Hindlimb muscle (tissue), 1 donor: ENCODE data around the gene AEBP2. TPM values are rescaled to one million over a fixed set of nuclear protein-coding genes. Genes with fewer than 3 reads are reported as not detected.
"Not testable (repeated sequence)": the region's sequence is repeated elsewhere in the genome, so short reads cannot be mapped to it uniquely, and the experiment has no call there.

ENCODE experiments used
- DNase-seq: peaks from one replicate; pipeline ENCODE4 v3.0.0-alpha.2; 2013
- polyA plus RNA-seq: library from polyadenylated mRNA; unstranded; fragments of 120-200 nt; gene quantifications from one replicate; pipeline ENCODE4 v1.2.1, GENCODE V29; 2013; ENCODE audit not compliant: insufficient read length

AEBP2 gene
- polyA plus RNA-seq, 1 donor, result 30.3 TPM

- no peak for DNase-seq
Measured at GRCh38 chr12:19421503-19422282, 17.6 kb upstream of the AEBP2 start.

DNA sequence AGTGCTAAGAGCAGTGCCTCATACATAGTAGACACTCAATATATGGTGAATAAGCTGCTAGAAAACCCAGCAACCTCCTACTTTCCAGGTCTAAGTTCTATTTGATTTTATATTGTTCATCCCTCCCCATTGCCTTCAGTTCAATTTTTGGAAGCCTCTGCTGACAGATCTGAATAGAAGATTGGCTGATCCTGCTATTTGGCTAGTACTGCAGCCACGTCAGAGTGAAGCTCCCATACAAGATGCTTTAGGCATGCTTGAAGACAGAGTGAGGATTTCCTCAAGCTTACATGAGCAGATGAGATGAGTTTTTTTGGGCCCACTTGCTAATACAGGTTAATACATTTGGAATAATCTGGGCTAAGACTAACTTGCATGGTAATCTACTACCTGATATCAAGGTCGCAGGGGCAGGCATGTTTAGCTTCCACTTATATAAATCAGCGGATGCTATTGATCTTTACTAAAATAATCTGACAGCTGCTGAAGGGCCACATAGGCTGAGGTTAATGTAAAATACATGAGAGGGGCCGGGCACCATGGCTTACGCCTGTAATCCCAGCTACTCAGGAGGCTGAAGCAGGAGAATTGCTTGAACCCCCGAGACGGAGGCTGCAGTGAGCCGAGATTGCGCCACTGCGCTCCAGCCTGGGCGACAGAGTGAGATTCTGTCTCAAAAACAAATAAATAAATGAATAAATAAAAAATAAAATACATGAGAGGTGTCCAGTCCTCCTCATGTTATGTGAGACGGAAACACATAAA lies 15.9 kb upstream of the AEBP2 start:
- DNase-seq, result no peak

GRCh38 chr12:19428246-19428645 lies 11.0 kb upstream of the AEBP2 start:
- no peak for DNase-seq

- not testable (repeated sequence) for DNase-seq
Measured at GRCh38 chr12:19429491-19429890, 9.8 kb upstream of the AEBP2 start.

GRCh38 chr12:19430988-19431387 lies 8.3 kb upstream of the AEBP2 start:
- DNase-seq, result no peak

GRCh38 chr12:19431407-19432308 lies 7.6 kb upstream of the AEBP2 start:
- DNase-seq, result no peak

- no peak for DNase-seq
Measured at GRCh38 chr12:19432309-19433170, 6.8 kb upstream of the AEBP2 start.

GRCh38 chr12:19434538-19434937 lies 4.8 kb upstream of the AEBP2 start:
- DNase-seq, result no peak

GRCh38 chr12:19435831-19436497 lies 3.3 kb upstream of the AEBP2 start:
- DNase-seq, result no peak

DNA sequence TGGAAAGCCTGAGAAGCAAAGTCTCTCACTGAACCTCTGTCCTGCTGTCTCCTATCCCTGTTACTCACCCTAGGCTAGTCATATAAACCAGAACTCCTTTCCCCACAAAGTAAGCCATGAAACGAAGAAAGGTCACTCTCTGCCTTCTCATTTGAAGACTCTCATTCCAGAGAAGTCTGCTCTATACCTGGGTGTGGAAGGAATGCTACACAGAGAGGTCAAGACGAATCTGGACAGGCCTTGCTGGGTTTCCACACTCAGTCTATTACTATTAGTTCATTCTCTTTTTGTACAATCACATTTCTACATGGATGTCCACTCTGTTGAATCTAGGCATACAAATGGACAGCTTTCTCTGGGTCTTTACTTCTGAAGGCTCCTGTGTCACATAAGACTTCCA lies 2.4 kb upstream of the AEBP2 start:
- DNase-seq, result no peak

DNA sequence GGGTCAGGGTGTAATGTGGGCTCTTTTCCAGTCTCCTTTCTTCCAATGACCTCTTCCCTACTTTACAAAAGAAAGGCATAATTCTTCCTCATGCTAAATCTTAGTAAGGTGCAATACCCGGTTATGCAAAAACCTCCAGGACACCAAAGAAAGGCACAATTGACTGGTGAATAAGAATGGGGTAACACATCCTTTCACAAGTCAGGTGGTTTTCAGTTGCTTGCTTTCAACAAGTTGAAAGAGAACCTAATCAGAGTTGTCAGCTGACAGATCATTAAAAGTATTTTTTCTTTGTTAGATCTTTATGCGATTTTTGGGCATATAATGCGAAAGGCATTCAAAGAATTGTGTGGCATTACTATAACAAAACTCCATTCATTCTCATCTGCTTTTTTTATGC lies 1.3 kb upstream of the AEBP2 start:
- DNase-seq, result no peak

DNA sequence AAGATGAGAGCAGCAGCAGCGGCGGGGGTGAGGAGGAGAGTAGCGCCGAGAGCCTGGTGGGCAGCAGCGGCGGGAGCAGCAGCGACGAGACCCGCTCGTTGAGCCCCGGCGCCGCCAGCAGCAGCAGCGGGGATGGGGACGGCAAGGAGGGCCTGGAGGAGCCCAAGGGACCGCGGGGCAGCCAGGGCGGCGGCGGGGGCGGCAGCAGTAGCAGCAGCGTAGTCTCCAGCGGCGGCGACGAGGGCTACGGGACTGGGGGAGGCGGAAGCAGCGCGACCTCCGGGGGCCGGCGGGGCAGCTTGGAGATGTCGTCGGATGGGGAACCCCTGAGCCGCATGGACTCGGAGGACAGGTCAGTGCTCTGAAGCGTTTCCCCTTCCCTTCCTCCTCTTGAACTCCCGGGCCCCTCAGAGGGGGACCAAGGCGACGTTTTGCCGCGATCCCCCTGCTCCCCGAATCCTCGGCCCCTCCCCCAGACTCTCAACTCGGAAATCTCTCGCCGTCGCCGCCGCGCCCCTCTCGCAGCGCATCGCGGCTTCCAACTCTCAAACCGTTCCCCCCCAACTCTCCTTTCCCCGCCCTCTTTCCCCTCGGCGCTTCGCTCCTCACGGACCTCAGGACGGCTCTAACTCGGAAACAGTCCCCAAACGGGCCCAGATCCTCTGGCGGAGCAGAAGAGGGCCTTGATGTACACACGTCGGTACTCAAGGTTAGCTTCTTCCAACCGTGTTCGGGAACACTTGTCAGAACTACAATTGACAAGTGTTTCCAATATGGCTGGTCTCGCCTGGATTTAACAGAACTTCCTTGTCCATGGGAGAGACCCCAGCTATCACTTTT lies 947 bp downstream of the AEBP2 start:
- DNase-seq, result peak; percentile 85

DNA sequence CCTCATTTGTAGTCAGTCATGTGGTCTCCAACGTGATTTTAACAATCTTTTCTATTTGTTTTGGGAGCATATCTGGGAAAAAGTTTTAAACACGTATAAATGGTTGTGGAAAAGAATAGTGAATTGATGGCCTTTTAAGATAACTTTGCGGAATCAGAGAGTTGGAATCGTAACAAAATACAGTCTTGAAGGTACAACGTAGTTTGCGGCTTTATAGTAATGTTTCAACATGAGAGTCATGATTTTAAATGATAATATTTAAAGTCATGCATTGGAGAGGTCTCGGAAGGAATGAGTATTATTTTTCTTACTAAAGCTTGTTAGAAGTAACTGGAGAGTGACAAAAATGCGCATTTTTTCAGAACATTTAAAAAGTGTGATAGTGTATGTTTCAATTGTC lies 1.6 kb downstream of the AEBP2 start:
- no peak for DNase-seq

- no peak for DNase-seq
Measured at GRCh38 chr12:19443585-19443984, 4.3 kb downstream of the AEBP2 start.

DNA sequence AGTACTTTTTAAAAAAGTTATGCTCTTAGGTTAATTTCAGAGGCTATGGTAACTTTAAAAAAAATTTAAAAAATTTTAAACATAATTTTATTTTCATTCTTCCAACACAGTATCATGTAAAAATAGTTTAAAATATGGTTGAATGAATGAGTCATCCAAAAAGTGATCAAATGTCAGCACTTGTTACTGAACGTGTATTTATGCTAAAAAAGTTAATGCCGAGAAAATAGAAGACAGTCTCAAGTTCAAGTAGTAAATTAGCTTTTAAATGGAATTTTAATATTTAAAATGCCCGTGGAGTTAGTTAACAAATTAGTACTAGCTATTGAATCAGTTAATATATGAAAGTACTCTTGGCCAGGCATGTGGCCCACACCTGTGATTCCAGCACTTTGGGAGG lies 4.8 kb downstream of the AEBP2 start:
- no peak for DNase-seq

GRCh38 chr12:19447386-19447785 lies 8.1 kb downstream of the AEBP2 start:
- no peak for DNase-seq

- DNase-seq, result no peak
Measured at GRCh38 chr12:19449814-19450213, 10.5 kb downstream of the AEBP2 start.

- DNase-seq, result no peak
Measured at GRCh38 chr12:19450362-19450761, 11.1 kb downstream of the AEBP2 start.

GRCh38 chr12:19451196-19451595 lies 11.9 kb downstream of the AEBP2 start:
- DNase-seq, result no peak

GRCh38 chr12:19453961-19454360 lies 14.7 kb downstream of the AEBP2 start:
- DNase-seq, result no peak
